ENCODE data around the gene ADH1C. TPM values are rescaled to one million over a fixed set of nuclear protein-coding genes. Genes with fewer than 3 reads are reported as not detected.

The ADH1C gene
- total RNA-seq = 10 to 100 TPM in 2 of 4 donors, 1 to 10 TPM in 1, under 1 TPM in 1; 0.75 to 12.6 (median 8.4) TPM

- Histone ChIP-seq H3K27me3 (no peaks in the 10 kb centered on the region), H3K27ac (peak within 1 kb of the TSS in 3 of 4 donors; percentile 11 to 48 (median 34)), H3K9me3 (no peaks in the 10 kb centered on the region), H3K4me1 (peaks cover 0 to 14% (median 6%) of the 10 kb centered on the region in 3 donors), H3K36me3 (no peaks in the 10 kb centered on the region), H3K4me3 (peak within 1 kb of the TSS in 2 of 4 donors; percentile 16 to 21)
- DNase-seq = no peak
- WGBS, 2 donors = 36 to 42% methylated on average over 10 of the region's 10 CpGs
- intact Hi-C loops (cut with DNase I) = no loop called here
- no peak for TF ChIP-seq CTCF (IDR thresholded peaks at IDR 0.05)
- no peak for TF ChIP-seq POLR2A (IDR thresholded peaks at IDR 0.05)
These were observed at the start of gene ADH1C for GRCh38 chr4:99352602-99353537. TSS of gene ADH1C (minus strand) at chr4:99352746. CDS start at chr4:99352675, 71 bp downstream.

- TF ChIP-seq POLR2A (IDR thresholded peaks at IDR 0.05) (no peak), CTCF (IDR thresholded peaks at IDR 0.05) (no peak)
- H3K27me3 ChIP-seq = no peaks in the 10 kb centered on the region
- H3K4me1 ChIP-seq = peaks cover 6 to 31% (median 11%) of the 10 kb centered on the region in 3 donors
- H3K4me3 ChIP-seq = no peak overlapping the region
- no peak for DNase-seq
- no peak overlapping the region for H3K27ac ChIP-seq
- no peaks in the 10 kb centered on the region for H3K36me3 ChIP-seq
- no peaks in the 10 kb centered on the region for H3K9me3 ChIP-seq
- intact Hi-C loops (cut with DNase I) = loop anchor here (10.0 kb wide), 2 partner anchors 196 to 276 kb away; no protein-coding TSS in a partner anchor
These were observed 48.3 kb upstream of the ADH1C start for GRCh38 chr4:99400831-99401230.

- H3K4me1 ChIP-seq = peaks cover 4 to 13% (median 6%) of the 10 kb centered on the region in 3 donors
- no peaks in the 10 kb centered on the region for H3K9me3 ChIP-seq
- TF ChIP-seq POLR2A (IDR thresholded peaks at IDR 0.05) (no peak), CTCF (IDR thresholded peaks at IDR 0.05) (no peak)
- H3K36me3 ChIP-seq = no peaks in the 10 kb centered on the region
- intact Hi-C loops (cut with DNase I) = no loop called here
- no peak overlapping the region for H3K27ac ChIP-seq
- DNase-seq = no peak
- WGBS, 2 donors = 43 to 56% methylated on average over 1 of the region's 1 CpG
- H3K27me3 ChIP-seq = no peaks in the 10 kb centered on the region
- H3K4me3 ChIP-seq = no peak overlapping the region
These were observed 46.5 kb upstream of the ADH1C start for GRCh38 chr4:99399017-99399416.

- no peak for DNase-seq
- H3K36me3 ChIP-seq = no peaks in the 10 kb centered on the region
- no peak overlapping the region for H3K4me3 ChIP-seq
- H3K9me3 ChIP-seq = no peaks in the 10 kb centered on the region
- TF ChIP-seq POLR2A (IDR thresholded peaks at IDR 0.05) = no peak
- TF ChIP-seq CTCF (IDR thresholded peaks at IDR 0.05) = no peak
- intact Hi-C loops (cut with DNase I) = no loop called here
- H3K27me3 ChIP-seq = no peaks in the 10 kb centered on the region
- peak overlapping the region in 2 of 4 donors; percentile 23 to 65 for H3K27ac ChIP-seq
- H3K4me1 ChIP-seq = no peaks in the 10 kb centered on the region
- 53 to 92% methylated on average over 3 of the region's 3 CpGs for WGBS, 2 donors
These were observed 43.2 kb upstream of the ADH1C start for GRCh38 chr4:99395595-99396364.

GRCh38 chr4:99394896-99395295 is 42.4 kb upstream of the ADH1C start:
- DNase-seq = no peak
- no peak overlapping the region for H3K4me3 ChIP-seq
- no peaks in the 10 kb centered on the region for H3K9me3 ChIP-seq
- TF ChIP-seq CTCF (IDR thresholded peaks at IDR 0.05) = no peak
- no peak for TF ChIP-seq POLR2A (IDR thresholded peaks at IDR 0.05)
- H3K36me3 ChIP-seq = no peaks in the 10 kb centered on the region
- H3K27ac ChIP-seq = peak overlapping the region in 2 of 4 donors; percentile 23 to 65
- H3K4me1 ChIP-seq = no peaks in the 10 kb centered on the region
- intact Hi-C loops (cut with DNase I) = no loop called here
- no peaks in the 10 kb centered on the region for H3K27me3 ChIP-seq
